ENCODE results near the gene CBL.

DNA sequence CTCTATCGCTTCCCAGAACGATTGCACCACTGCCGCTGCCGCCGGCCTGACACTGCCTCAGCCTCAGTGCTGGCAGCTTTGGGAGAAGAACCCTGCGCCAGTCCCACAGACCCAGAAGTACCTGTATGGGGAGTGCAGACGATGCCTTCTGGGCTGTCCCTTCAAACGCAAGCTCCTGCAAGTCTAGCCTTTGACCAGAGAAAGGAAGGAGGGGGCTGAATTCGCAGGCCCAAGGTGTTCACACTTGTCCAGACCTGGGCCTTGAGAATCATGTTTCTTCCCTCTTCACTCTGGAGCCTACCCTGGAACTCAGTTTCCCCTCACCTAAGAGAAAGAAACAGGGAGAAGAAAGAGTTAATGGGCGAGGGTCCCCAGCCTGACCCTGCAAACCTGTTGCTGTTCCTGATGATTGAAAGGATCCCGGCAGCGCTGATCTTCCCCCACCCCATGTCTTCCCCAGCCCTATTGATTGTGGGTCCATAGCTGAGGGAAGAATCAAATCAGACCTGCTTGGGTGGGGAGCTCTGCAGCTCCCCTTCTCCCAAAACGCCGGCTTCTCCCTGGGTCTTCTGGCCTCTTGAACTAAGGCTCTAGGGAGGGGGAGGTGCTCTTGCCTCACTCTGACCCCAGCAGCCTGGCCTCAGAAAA is 111.6 kb downstream of the CBL start:
- TF ChIP-seq, protein P1, sequence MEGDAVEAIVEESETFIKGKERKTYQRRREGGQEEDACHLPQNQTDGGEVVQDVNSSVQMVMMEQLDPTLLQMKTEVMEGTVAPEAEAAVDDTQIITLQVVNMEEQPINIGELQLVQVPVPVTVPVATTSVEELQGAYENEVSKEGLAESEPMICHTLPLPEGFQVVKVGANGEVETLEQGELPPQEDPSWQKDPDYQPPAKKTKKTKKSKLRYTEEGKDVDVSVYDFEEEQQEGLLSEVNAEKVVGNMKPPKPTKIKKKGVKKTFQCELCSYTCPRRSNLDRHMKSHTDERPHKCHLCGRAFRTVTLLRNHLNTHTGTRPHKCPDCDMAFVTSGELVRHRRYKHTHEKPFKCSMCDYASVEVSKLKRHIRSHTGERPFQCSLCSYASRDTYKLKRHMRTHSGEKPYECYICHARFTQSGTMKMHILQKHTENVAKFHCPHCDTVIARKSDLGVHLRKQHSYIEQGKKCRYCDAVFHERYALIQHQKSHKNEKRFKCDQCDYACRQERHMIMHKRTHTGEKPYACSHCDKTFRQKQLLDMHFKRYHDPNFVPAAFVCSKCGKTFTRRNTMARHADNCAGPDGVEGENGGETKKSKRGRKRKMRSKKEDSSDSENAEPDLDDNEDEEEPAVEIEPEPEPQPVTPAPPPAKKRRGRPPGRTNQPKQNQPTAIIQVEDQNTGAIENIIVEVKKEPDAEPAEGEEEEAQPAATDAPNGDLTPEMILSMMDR (IDR thresholded peaks at IDR 0.05), result no peak
- peak in 2 of 4 donors; percentile 30 to 32 for TF ChIP-seq POLR2A (IDR thresholded peaks at IDR 0.05)
